ENCODE results near the gene MED9.

GRCh38 chr17:17532991-17533390 is 56.2 kb downstream of the MED9 start:
- no peak for TF ChIP-seq POLR2A (IDR thresholded peaks at IDR 0.05)
- TF ChIP-seq, protein P1, sequence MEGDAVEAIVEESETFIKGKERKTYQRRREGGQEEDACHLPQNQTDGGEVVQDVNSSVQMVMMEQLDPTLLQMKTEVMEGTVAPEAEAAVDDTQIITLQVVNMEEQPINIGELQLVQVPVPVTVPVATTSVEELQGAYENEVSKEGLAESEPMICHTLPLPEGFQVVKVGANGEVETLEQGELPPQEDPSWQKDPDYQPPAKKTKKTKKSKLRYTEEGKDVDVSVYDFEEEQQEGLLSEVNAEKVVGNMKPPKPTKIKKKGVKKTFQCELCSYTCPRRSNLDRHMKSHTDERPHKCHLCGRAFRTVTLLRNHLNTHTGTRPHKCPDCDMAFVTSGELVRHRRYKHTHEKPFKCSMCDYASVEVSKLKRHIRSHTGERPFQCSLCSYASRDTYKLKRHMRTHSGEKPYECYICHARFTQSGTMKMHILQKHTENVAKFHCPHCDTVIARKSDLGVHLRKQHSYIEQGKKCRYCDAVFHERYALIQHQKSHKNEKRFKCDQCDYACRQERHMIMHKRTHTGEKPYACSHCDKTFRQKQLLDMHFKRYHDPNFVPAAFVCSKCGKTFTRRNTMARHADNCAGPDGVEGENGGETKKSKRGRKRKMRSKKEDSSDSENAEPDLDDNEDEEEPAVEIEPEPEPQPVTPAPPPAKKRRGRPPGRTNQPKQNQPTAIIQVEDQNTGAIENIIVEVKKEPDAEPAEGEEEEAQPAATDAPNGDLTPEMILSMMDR (IDR thresholded peaks at IDR 0.05), result no peak
- TF ChIP-seq POLR2AphosphoS5 (IDR thresholded peaks at IDR 0.05; ENCODE audit: insufficient read depth in 1 of 2, low read depth in 1 of 2), result no peak

Data from vagina (tissue), 2 donors.